Fibroblast of pulmonary artery (primary cell): Measurements from ENCODE around the gene BANK1.

Experiments used
- DNase-seq: peaks from one replicate; pipeline ENCODE4 v3.0.0-alpha.2; 2010; ENCODE audit warnings: low read depth
- H3K4me3 ChIP-seq: replicated peaks from 2 replicates; pipeline ENCODE4 v1.5.1; 2011; ENCODE audit warnings: low read depth, mild to moderate bottlenecking, control low read depth, low read length, moderate library complexity
- CTCF ChIP-seq: IDR thresholded peaks from 2 replicates; pipeline ENCODE4 v1.5.1; 2011; ENCODE audit warnings: mild to moderate bottlenecking, control low read depth, low read length, inconsistent platforms; ENCODE audit errors: missing control alignments

The BANK1 gene

GRCh38 chr4:101791182-101791558 is 640 bp downstream of the BANK1 start:
- no peak for DNase-seq
- H3K4me3 ChIP-seq, result peak overlapping the region; percentile 43

GRCh38 chr4:101792056-101792590 is 1.6 kb downstream of the BANK1 start:
- no peak overlapping the region for H3K4me3 ChIP-seq
- TF ChIP-seq CTCF, result no peak
- no peak for DNase-seq

More at GRCh38 chr4:101791182-101791558, 640 bp downstream of the BANK1 start:
- TF ChIP-seq CTCF, result no peak

- DNase-seq, result no peak
- no peak for TF ChIP-seq CTCF
- no peak overlapping the region for H3K4me3 ChIP-seq
These were observed 2.9 kb downstream of the BANK1 start for GRCh38 chr4:101793397-101793796.

- no peak overlapping the region for H3K4me3 ChIP-seq
- TF ChIP-seq CTCF, result no peak
- DNase-seq, result no peak
These were observed 4.3 kb downstream of the BANK1 start for GRCh38 chr4:101794806-101795205.

GRCh38 chr4:101795704-101796103 is 5.2 kb downstream of the BANK1 start:
- no peak for TF ChIP-seq CTCF
- no peak overlapping the region for H3K4me3 ChIP-seq
- DNase-seq, result no peak

- TF ChIP-seq CTCF, result no peak
- no peak for DNase-seq
- H3K4me3 ChIP-seq, result no peak overlapping the region
These were observed 11.4 kb downstream of the BANK1 start for GRCh38 chr4:101801958-101802357.

GRCh38 chr4:101806914-101807313 is 16.4 kb downstream of the BANK1 start:
- H3K4me3 ChIP-seq, result no peak overlapping the region
- peak; percentile 56 for DNase-seq
- TF ChIP-seq CTCF, result no peak
